ENCODE data around the gene GJA3. TPM values are rescaled to one million over a fixed set of nuclear protein-coding genes. Genes with fewer than 3 reads are reported as not detected.

Gene GJA3
- total RNA-seq, 1 donor = under 0.01 TPM

GRCh38 chr13:20114066-20114610 is 46.7 kb downstream of the GJA3 start:
- no peak overlapping the region for H3K4me2 ChIP-seq (ENCODE audit: insufficient read depth, low read length)
- DNase-seq (ENCODE audit: insufficient read length, low spot score, missing footprints) = no peak
- no peak overlapping the region for H3K4me3 ChIP-seq (ENCODE audit: insufficient read depth, low read length)
- no peaks in the 10 kb centered on the region for H4K20me1 ChIP-seq (ENCODE audit: insufficient read depth, low read length)
- H3K79me2 ChIP-seq (ENCODE audit: insufficient read depth, low read length) = no peaks in the 10 kb centered on the region
- no peaks in the 10 kb centered on the region for H3K36me3 ChIP-seq (ENCODE audit: insufficient read depth, low read length)
- no peaks in the 10 kb centered on the region for H3K9me3 ChIP-seq (ENCODE audit: low read depth, low read length)
- no peaks in the 10 kb centered on the region for H3K27me3 ChIP-seq (ENCODE audit: insufficient read depth, low read length)
- H2AFZ ChIP-seq (ENCODE audit: low read length) = no peak overlapping the region
- no peak overlapping the region for H3K27ac ChIP-seq (ENCODE audit: low read depth, low read length)
- TF ChIP-seq CTCF (IDR thresholded peaks at IDR 0.05; ENCODE audit: extremely low read depth, low read depth, low read length) = no peak
- H3K4me1 ChIP-seq (ENCODE audit: insufficient read depth, low read length) = peaks cover 3% of the 10 kb centered on the region

GRCh38 chr13:20109037-20109436 is 51.8 kb downstream of the GJA3 start:
- DNase-seq (ENCODE audit: insufficient read length, low spot score, missing footprints) = no peak
- H3K36me3 ChIP-seq (ENCODE audit: insufficient read depth, low read length) = no peaks in the 10 kb centered on the region
- H2AFZ ChIP-seq (ENCODE audit: low read length) = no peak overlapping the region

GRCh38 chr13:20106742-20107141 is 54.1 kb downstream of the GJA3 start:
- H4K20me1 ChIP-seq (ENCODE audit: insufficient read depth, low read length) = no peaks in the 10 kb centered on the region
- no peaks in the 10 kb centered on the region for H3K9me3 ChIP-seq (ENCODE audit: low read depth, low read length)
- peak overlapping the region; percentile 12 for H2AFZ ChIP-seq (ENCODE audit: low read length)
- H3K4me1 ChIP-seq (ENCODE audit: insufficient read depth, low read length) = no peaks in the 10 kb centered on the region
- TF ChIP-seq CTCF (IDR thresholded peaks at IDR 0.05; ENCODE audit: extremely low read depth, low read depth, low read length) = no peak
- peaks cover 34% of the 10 kb centered on the region for H3K27me3 ChIP-seq (ENCODE audit: insufficient read depth, low read length)
- H3K4me2 ChIP-seq (ENCODE audit: insufficient read depth, low read length) = no peak overlapping the region
- H3K27ac ChIP-seq (ENCODE audit: low read depth, low read length) = no peak overlapping the region
- no peak overlapping the region for H3K4me3 ChIP-seq (ENCODE audit: insufficient read depth, low read length)
- DNase-seq (ENCODE audit: insufficient read length, low spot score, missing footprints) = no peak
- H3K79me2 ChIP-seq (ENCODE audit: insufficient read depth, low read length) = no peaks in the 10 kb centered on the region
- no peaks in the 10 kb centered on the region for H3K36me3 ChIP-seq (ENCODE audit: insufficient read depth, low read length)

More at GRCh38 chr13:20109037-20109436, 51.8 kb downstream of the GJA3 start:
- Histone ChIP-seq H4K20me1 (ENCODE audit: insufficient read depth, low read length) (no peaks in the 10 kb centered on the region), H3K4me3 (ENCODE audit: insufficient read depth, low read length) (no peak overlapping the region), H3K27ac (ENCODE audit: low read depth, low read length) (no peak overlapping the region), H3K9me3 (ENCODE audit: low read depth, low read length) (no peaks in the 10 kb centered on the region), H3K27me3 (ENCODE audit: insufficient read depth, low read length) (peaks cover 17% of the 10 kb centered on the region), H3K79me2 (ENCODE audit: insufficient read depth, low read length) (no peaks in the 10 kb centered on the region), H3K4me1 (ENCODE audit: insufficient read depth, low read length) (no peaks in the 10 kb centered on the region), H3K4me2 (ENCODE audit: insufficient read depth, low read length) (no peak overlapping the region)
- TF ChIP-seq CTCF (IDR thresholded peaks at IDR 0.05; ENCODE audit: extremely low read depth, low read depth, low read length) = no peak

- H4K20me1 ChIP-seq (ENCODE audit: insufficient read depth, low read length) = no peaks in the 10 kb centered on the region
- H3K27ac ChIP-seq (ENCODE audit: low read depth, low read length) = no peak overlapping the region
- no peak overlapping the region for H3K4me3 ChIP-seq (ENCODE audit: insufficient read depth, low read length)
- H3K36me3 ChIP-seq (ENCODE audit: insufficient read depth, low read length) = no peaks in the 10 kb centered on the region
- DNase-seq (ENCODE audit: insufficient read length, low spot score, missing footprints) = no peak
- no peaks in the 10 kb centered on the region for H3K79me2 ChIP-seq (ENCODE audit: insufficient read depth, low read length)
- H3K27me3 ChIP-seq (ENCODE audit: insufficient read depth, low read length) = peaks cover 37% of the 10 kb centered on the region
- no peaks in the 10 kb centered on the region for H3K9me3 ChIP-seq (ENCODE audit: low read depth, low read length)
- TF ChIP-seq CTCF (IDR thresholded peaks at IDR 0.05; ENCODE audit: extremely low read depth, low read depth, low read length) = no peak
- H3K4me1 ChIP-seq (ENCODE audit: insufficient read depth, low read length) = no peaks in the 10 kb centered on the region
- no peak overlapping the region for H3K4me2 ChIP-seq (ENCODE audit: insufficient read depth, low read length)
- no peak overlapping the region for H2AFZ ChIP-seq (ENCODE audit: low read length)
Observed at GRCh38 chr13:20105161-20105689, 55.6 kb downstream of the GJA3 start.
